ENCODE measurements around the gene FNBP1L. TPM values are rescaled to one million over a fixed set of nuclear protein-coding genes. Genes with fewer than 3 reads are reported as not detected.

Gene FNBP1L
- total and polyA plus RNA-seq, 2 of the 8 experiments (the other 6 are each of a cell fraction or from before 2014, with no cell fraction given): 48.9 to 95.9 TPM

GRCh38 chr1:93500275-93500674 lies 52.4 kb downstream of the FNBP1L start:
- H3K27me3 ChIP-seq (replicated peaks in 1 of 4; ENCODE audit: control insufficient read depth in 3 of 4, extremely low read depth in 1 of 4, insufficient read depth in 3 of 4, low read length in 3 of 4): no peaks in the 10 kb centered on the region
- H3K9ac ChIP-seq (replicated peaks in 1 of 4; ENCODE audit: extremely low read depth in 1 of 4, low read depth in 3 of 4, low read length in 3 of 4): no peak overlapping the region
- DNase-seq (ENCODE audit: low read depth in 1 of 2, low spot score in 2 of 2) (no peak), FAIRE-seq (no peak)
- H3K23ac ChIP-seq (ENCODE audit: insufficient read length): no peak overlapping the region
- no peak overlapping the region for H4K91ac ChIP-seq (replicated peaks; ENCODE audit: insufficient read length, low read length)
- no peaks in the 10 kb centered on the region; a peak in 1 of 7 replicates for H3K4me1 ChIP-seq (replicated peaks in 1 of 4; ENCODE audit: control insufficient read depth in 3 of 4, insufficient read depth in 4 of 4, low read length in 3 of 4)
- no peak overlapping the region for H2BK120ac ChIP-seq (replicated peaks; ENCODE audit: low read depth, low read length)
- no peaks in the 10 kb centered on the region for H3K9me3 ChIP-seq (ENCODE audit: insufficient read depth in 2 of 2, low read depth in 1 of 2, low read length in 1 of 2)
- H3K4me3 ChIP-seq (ENCODE audit: extremely low read depth in 1 of 4, insufficient read depth in 2 of 4, low read depth in 3 of 4, low read length in 4 of 4): no peak overlapping the region
- no peak overlapping the region for H2BK15ac ChIP-seq (ENCODE audit: low read length)
- H2BK20ac ChIP-seq (ENCODE audit: low read length): no peak overlapping the region
- 84% methylated on average over 2 of the region's 2 CpGs; no CpG with 5 or more reads in 1 of the 2 experiments for WGBS, 2 experiments (ENCODE audit: extremely low coverage in 1 of 2, insufficient coverage in 1 of 2, insufficient read length in 1 of 2, insufficient replicate concordance in 2 of 2, low coverage in 1 of 2, low lambda C conversion rate in 2 of 2, missing lambda C conversion rate in 1 of 2)
- no peak overlapping the region for H3K27ac ChIP-seq (ENCODE audit: low read depth, low read length)
- H4K8ac ChIP-seq (ENCODE audit: extremely low read depth, insufficient read depth, low read length): no peak overlapping the region
- H4K20me1 ChIP-seq (replicated peaks in 1 of 2; ENCODE audit: control insufficient read depth in 1 of 2, insufficient read depth in 2 of 2, low read length in 2 of 2): peaks cover 2 to 6% of the 10 kb centered on the region in 2 experiments
- H2BK12ac ChIP-seq (ENCODE audit: low read depth, low read length): no peak overlapping the region
- H2AK5ac ChIP-seq (ENCODE audit: low read depth, low read length): no peak overlapping the region
- H3K23me2 ChIP-seq (ENCODE audit: low read depth, low read length): no peaks in the 10 kb centered on the region; the same call in 1 of the 2 replicates
- H3K4ac ChIP-seq (replicated peaks; ENCODE audit: insufficient read length, low read depth, low read length): no peak overlapping the region
- POLR2A ChIA-PET (ENCODE audit: partially characterized antibody): interaction anchor here (1.2 to 1.8 kb wide), 2 partner anchors 9 to 52 kb away, joined by 4 to 8 read pairs; partner anchors contain the start of gene FNBP1L
- no peak overlapping the region for H3K56ac ChIP-seq (replicated peaks; ENCODE audit: insufficient read length, low read depth, low read length)
- peaks cover 6% of the 10 kb centered on the region; the same call in 1 of the 2 replicates for H3K79me1 ChIP-seq (ENCODE audit: low read depth, low read length)
- CTCF ChIA-PET (ENCODE audit: partially characterized antibody): interaction anchor here (0.6 to 1.3 kb wide), 5 partner anchors 9 to 314 kb away, joined by 3 to 6 read pairs (median 5); no protein-coding TSS in a partner anchor
- H3K18ac ChIP-seq (ENCODE audit: extremely low read depth, low read length): no peak overlapping the region
- no peak overlapping the region for H2AFZ ChIP-seq (ENCODE audit: low read length)
- no peak overlapping the region for H3K14ac ChIP-seq (ENCODE audit: insufficient read length)
- no peak overlapping the region for H3K4me2 ChIP-seq (ENCODE audit: insufficient read depth in 1 of 2, low read depth in 2 of 2, low read length in 2 of 2)
- peaks cover 0 to 7% (median 0%) of the 10 kb centered on the region in 4 experiments; a peak in 1 of 8 replicates for H3K36me3 ChIP-seq (ENCODE audit: control insufficient read depth in 2 of 4, insufficient read depth in 4 of 4, low read length in 3 of 4)
- no peak overlapping the region for H2BK5ac ChIP-seq (ENCODE audit: low read depth, low read length)
- no peak overlapping the region for H4K5ac ChIP-seq (ENCODE audit: insufficient read length, low read depth, low read length)
- H3K79me2 ChIP-seq (ENCODE audit: control insufficient read depth in 1 of 2, insufficient read depth in 2 of 2, low read length in 2 of 2): peaks cover 11 to 99% of the 10 kb centered on the region in 2 experiments

Measured in H1 (cell line).